ENCODE measurements around the gene WDR6. TPM values are rescaled to one million over a fixed set of nuclear protein-coding genes. Genes with fewer than 3 reads are reported as not detected.

Gene WDR6
- total RNA-seq, 1 experiment from 2014 or later: 174 TPM

DNA sequence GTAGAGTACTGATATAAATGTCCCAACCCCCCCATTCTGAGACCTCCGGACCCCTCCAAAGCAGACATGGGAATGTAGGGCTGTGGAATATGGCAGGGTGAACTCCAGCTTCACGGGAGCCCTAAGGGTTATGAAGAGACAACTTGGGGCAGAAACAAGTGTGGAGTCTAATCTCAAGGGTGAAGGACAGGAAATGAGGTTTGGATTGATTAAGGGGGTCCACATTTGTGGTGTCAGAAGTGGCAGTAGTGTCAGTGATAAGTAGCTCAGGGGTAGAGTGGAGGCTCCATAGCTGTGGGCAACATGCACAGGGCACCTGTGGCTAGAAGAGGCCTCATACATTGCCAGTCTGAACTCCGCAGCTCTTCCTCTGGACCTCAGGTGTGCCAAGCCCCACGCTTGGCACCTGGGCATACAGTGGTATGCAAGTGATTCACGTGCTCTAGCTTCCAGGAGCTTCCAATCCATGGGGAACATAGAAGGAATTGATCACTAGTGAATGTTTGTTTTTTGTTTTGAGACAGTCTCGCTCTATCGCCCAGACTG, 21.3 kb upstream of the WDR6 start:
- Histone ChIP-seq H3K79me2 (ENCODE audit: insufficient read depth, low read length) (peaks cover 19% of the 10 kb centered on the region), H4K20me1 (ENCODE audit: insufficient read depth) (no peaks in the 10 kb centered on the region), H3K4me1 (ENCODE audit: control insufficient read depth in 1 of 2, insufficient read depth in 2 of 2, low read length in 2 of 2) (peaks cover 17% of the 10 kb centered on the region in 2 experiments), H3K9me3 (ENCODE audit: control insufficient read depth in 1 of 2, insufficient read depth in 1 of 2, low read depth in 1 of 2, low read length in 2 of 2) (no peaks in the 10 kb centered on the region), H2AFZ (ENCODE audit: low read depth, low read length, poor library complexity, severe bottlenecking) (no peak overlapping the region), H3K9ac (ENCODE audit: low read length) (no peak overlapping the region), H3K27ac (ENCODE audit: low read depth, low read length) (no peak overlapping the region), H3K9me2 (ENCODE audit: insufficient read depth) (no peaks in the 10 kb centered on the region), H3K27me3 (ENCODE audit: insufficient read depth, low read length) (no peaks in the 10 kb centered on the region), H3K36me3 (ENCODE audit: control insufficient read depth in 1 of 2, insufficient read depth in 2 of 2, low read length in 2 of 2) (peaks cover 17 to 31% of the 10 kb centered on the region in 2 experiments), H3K4me2 (ENCODE audit: low read length) (no peak overlapping the region), H3K4me3 (replicated peaks in 1 of 2; ENCODE audit: low read depth in 1 of 2, low read length in 2 of 2) (no peak overlapping the region)
- intact Hi-C loops (cut with micrococcal nuclease): no loop called here
- ATAC-seq: no peak
- TF ChIP-seq RAD21 (IDR thresholded peaks at IDR 0.05; ENCODE audit: low read depth) (no peak), SP1 (IDR thresholded peaks at IDR 0.05; ENCODE audit: low read depth) (no peak), JUND (IDR thresholded peaks at IDR 0.05) (no peak), SIN3A (IDR thresholded peaks at IDR 0.05; ENCODE audit: low read depth) (no peak), EZH2phosphoT487 (IDR thresholded peaks at IDR 0.05; ENCODE audit: borderline replicate concordance) (no peak), ELF1 (IDR thresholded peaks at IDR 0.05; ENCODE audit: borderline replicate concordance, low read depth) (no peak), POLR2AphosphoS5 (IDR thresholded peaks at IDR 0.05; ENCODE audit: low read depth, low read length) (no peak)
- TF ChIP-seq, protein P1, sequence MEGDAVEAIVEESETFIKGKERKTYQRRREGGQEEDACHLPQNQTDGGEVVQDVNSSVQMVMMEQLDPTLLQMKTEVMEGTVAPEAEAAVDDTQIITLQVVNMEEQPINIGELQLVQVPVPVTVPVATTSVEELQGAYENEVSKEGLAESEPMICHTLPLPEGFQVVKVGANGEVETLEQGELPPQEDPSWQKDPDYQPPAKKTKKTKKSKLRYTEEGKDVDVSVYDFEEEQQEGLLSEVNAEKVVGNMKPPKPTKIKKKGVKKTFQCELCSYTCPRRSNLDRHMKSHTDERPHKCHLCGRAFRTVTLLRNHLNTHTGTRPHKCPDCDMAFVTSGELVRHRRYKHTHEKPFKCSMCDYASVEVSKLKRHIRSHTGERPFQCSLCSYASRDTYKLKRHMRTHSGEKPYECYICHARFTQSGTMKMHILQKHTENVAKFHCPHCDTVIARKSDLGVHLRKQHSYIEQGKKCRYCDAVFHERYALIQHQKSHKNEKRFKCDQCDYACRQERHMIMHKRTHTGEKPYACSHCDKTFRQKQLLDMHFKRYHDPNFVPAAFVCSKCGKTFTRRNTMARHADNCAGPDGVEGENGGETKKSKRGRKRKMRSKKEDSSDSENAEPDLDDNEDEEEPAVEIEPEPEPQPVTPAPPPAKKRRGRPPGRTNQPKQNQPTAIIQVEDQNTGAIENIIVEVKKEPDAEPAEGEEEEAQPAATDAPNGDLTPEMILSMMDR (IDR thresholded peaks at IDR 0.05 in 2 of 3, conservative IDR thresholded peaks at IDR 0.05 in 1 of 3; ENCODE audit: borderline replicate concordance in 1 of 3, insufficient read depth in 1 of 3, low read depth in 2 of 3, low read length in 2 of 3): no peak
- TF ChIP-seq, protein P2, sequence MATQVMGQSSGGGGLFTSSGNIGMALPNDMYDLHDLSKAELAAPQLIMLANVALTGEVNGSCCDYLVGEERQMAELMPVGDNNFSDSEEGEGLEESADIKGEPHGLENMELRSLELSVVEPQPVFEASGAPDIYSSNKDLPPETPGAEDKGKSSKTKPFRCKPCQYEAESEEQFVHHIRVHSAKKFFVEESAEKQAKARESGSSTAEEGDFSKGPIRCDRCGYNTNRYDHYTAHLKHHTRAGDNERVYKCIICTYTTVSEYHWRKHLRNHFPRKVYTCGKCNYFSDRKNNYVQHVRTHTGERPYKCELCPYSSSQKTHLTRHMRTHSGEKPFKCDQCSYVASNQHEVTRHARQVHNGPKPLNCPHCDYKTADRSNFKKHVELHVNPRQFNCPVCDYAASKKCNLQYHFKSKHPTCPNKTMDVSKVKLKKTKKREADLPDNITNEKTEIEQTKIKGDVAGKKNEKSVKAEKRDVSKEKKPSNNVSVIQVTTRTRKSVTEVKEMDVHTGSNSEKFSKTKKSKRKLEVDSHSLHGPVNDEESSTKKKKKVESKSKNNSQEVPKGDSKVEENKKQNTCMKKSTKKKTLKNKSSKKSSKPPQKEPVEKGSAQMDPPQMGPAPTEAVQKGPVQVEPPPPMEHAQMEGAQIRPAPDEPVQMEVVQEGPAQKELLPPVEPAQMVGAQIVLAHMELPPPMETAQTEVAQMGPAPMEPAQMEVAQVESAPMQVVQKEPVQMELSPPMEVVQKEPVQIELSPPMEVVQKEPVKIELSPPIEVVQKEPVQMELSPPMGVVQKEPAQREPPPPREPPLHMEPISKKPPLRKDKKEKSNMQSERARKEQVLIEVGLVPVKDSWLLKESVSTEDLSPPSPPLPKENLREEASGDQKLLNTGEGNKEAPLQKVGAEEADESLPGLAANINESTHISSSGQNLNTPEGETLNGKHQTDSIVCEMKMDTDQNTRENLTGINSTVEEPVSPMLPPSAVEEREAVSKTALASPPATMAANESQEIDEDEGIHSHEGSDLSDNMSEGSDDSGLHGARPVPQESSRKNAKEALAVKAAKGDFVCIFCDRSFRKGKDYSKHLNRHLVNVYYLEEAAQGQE (IDR thresholded peaks at IDR 0.05; ENCODE audit: low read depth): no peak
- TF ChIP-seq, protein P3, sequence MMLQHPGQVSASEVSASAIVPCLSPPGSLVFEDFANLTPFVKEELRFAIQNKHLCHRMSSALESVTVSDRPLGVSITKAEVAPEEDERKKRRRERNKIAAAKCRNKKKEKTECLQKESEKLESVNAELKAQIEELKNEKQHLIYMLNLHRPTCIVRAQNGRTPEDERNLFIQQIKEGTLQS (IDR thresholded peaks at IDR 0.05): no peak
- CTCF ChIA-PET: no interaction called here
- DNase-seq (ENCODE audit: low read depth, low spot score): no peak
- POLR2A ChIA-PET: interaction anchor here (5.1 kb wide), 1 partner anchor 36 kb away, joined by 30 read pairs; the partner anchor contains the start of gene NDUFAF3
- no TSS peak for BruUV-seq (replicated peaks)
- RAD21 ChIA-PET (ENCODE audit: low non-redundant PET in 1 of 2, low total read pairs in 2 of 2, uncharacterized antibody in 2 of 2, unreplicated experiment in 2 of 2): no interaction called here
